Liver (tissue), 3 donors: ENCODE results near the gene GRIN1.

ENCODE experiments used
- GABPA ChIP-seq, 2 donors: IDR thresholded peaks in 1 of 2; conservative IDR thresholded peaks in 1 of 2; 2 replicates each; pipeline ENCODE4 v1.6.1; 2016; ENCODE audit warnings: antibody characterized with exemption in 2 of 2, mild to moderate bottlenecking in 1 of 2, moderate library complexity in 1 of 2
- MAX ChIP-seq: IDR thresholded peaks from 2 replicates; pipeline ENCODE4 v1.6.1; 2016; ENCODE audit warnings: antibody characterized with exemption
- NR2F2 ChIP-seq: IDR thresholded peaks from 2 replicates; pipeline ENCODE4 v1.6.1; 2016; ENCODE audit warnings: antibody characterized with exemption
- RAD21 ChIP-seq, 2 donors: IDR thresholded peaks; 2 replicates each; pipeline ENCODE4 v1.6.1; 2016; ENCODE audit warnings: antibody characterized with exemption in 2 of 2, mild to moderate bottlenecking in 2 of 2
- SP1 ChIP-seq: IDR thresholded peaks from 2 replicates; pipeline ENCODE4 v1.6.1; 2018; ENCODE audit warnings: antibody characterized with exemption, mild to moderate bottlenecking
- TAF1 ChIP-seq: conservative IDR thresholded peaks from 2 replicates; pipeline ENCODE4 v1.6.1; 2016; ENCODE audit warnings: antibody characterized with exemption, mild to moderate bottlenecking
- TF ChIP-seq, protein P1 (sequence below): fragments of 150-350 bp; IDR thresholded peaks from 2 replicates; pipeline ENCODE4 v1.5.1; 2017; ENCODE audit warnings: improper control_type of control experiment, low read depth, low read length; ENCODE audit not compliant: missing input control
- TF ChIP-seq, protein P2 (sequence below): IDR thresholded peaks from 2 replicates; pipeline ENCODE4 v1.6.1; 2016; ENCODE audit warnings: antibody characterized with exemption, mild to moderate bottlenecking
- donor health status: healthy.
- donor health status: healthy.

GRCh38 chr9:137167747-137168572 is 29.0 kb downstream of the GRIN1 start:
- TF ChIP-seq, protein P1, sequence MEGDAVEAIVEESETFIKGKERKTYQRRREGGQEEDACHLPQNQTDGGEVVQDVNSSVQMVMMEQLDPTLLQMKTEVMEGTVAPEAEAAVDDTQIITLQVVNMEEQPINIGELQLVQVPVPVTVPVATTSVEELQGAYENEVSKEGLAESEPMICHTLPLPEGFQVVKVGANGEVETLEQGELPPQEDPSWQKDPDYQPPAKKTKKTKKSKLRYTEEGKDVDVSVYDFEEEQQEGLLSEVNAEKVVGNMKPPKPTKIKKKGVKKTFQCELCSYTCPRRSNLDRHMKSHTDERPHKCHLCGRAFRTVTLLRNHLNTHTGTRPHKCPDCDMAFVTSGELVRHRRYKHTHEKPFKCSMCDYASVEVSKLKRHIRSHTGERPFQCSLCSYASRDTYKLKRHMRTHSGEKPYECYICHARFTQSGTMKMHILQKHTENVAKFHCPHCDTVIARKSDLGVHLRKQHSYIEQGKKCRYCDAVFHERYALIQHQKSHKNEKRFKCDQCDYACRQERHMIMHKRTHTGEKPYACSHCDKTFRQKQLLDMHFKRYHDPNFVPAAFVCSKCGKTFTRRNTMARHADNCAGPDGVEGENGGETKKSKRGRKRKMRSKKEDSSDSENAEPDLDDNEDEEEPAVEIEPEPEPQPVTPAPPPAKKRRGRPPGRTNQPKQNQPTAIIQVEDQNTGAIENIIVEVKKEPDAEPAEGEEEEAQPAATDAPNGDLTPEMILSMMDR, result no peak
- no peak for TF ChIP-seq TAF1
- TF ChIP-seq SP1, result no peak
- no peak for TF ChIP-seq MAX
- no peak for TF ChIP-seq NR2F2
- TF ChIP-seq GABPA (IDR thresholded peaks at IDR 0.05 in 1 of 2, conservative IDR thresholded peaks at IDR 0.05 in 1 of 2), result no peak
- TF ChIP-seq, protein P2, sequence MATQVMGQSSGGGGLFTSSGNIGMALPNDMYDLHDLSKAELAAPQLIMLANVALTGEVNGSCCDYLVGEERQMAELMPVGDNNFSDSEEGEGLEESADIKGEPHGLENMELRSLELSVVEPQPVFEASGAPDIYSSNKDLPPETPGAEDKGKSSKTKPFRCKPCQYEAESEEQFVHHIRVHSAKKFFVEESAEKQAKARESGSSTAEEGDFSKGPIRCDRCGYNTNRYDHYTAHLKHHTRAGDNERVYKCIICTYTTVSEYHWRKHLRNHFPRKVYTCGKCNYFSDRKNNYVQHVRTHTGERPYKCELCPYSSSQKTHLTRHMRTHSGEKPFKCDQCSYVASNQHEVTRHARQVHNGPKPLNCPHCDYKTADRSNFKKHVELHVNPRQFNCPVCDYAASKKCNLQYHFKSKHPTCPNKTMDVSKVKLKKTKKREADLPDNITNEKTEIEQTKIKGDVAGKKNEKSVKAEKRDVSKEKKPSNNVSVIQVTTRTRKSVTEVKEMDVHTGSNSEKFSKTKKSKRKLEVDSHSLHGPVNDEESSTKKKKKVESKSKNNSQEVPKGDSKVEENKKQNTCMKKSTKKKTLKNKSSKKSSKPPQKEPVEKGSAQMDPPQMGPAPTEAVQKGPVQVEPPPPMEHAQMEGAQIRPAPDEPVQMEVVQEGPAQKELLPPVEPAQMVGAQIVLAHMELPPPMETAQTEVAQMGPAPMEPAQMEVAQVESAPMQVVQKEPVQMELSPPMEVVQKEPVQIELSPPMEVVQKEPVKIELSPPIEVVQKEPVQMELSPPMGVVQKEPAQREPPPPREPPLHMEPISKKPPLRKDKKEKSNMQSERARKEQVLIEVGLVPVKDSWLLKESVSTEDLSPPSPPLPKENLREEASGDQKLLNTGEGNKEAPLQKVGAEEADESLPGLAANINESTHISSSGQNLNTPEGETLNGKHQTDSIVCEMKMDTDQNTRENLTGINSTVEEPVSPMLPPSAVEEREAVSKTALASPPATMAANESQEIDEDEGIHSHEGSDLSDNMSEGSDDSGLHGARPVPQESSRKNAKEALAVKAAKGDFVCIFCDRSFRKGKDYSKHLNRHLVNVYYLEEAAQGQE, result no peak
- no peak for TF ChIP-seq RAD21 (IDR thresholded peaks at IDR 0.05)
